Choroid plexus epithelial cell (primary cell): ENCODE measurements around the gene MPPED2.

Source experiments
- DNase-seq: peaks from one replicate; pipeline ENCODE4 v3.0.0-alpha.2; 2010; ENCODE audit warnings: low read depth
- H3K4me3 ChIP-seq: 2 replicates; pipeline ENCODE4 v1.5.1; 2011; ENCODE audit warnings: low read depth, mild to moderate bottlenecking, control low read depth, low read length, moderate library complexity
- CTCF ChIP-seq: conservative IDR thresholded peaks from 2 replicates; pipeline ENCODE4 v1.5.1; 2011; ENCODE audit warnings: low read depth, mild to moderate bottlenecking, control low read depth, inconsistent platforms, low read length, moderate library complexity

Gene MPPED2

GRCh38 chr11:30605036-30605605, 19.0 kb upstream of the MPPED2 start:
- TF ChIP-seq CTCF: no peak
- no peak for DNase-seq
- H3K4me3 ChIP-seq: no peak overlapping the region

DNA sequence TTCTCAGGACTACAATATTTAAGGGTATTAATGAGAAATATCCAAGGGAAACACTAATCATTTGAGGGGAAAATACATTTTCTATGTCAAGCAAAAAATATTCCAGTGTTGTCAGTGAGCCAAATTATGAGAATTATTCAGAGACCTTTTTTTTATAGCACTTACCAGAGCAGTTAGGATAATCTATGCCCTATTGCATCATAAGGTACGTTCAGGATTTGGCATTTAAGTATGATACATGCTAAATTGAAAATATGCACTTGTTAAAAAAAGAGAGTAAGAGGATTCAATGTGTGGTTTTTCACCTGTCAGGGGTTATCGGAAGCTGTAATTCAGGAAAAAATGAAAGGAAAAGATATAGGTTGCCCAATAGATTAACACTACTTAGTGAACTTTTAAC, 17.2 kb upstream of the MPPED2 start:
- H3K4me3 ChIP-seq: no peak overlapping the region
- no peak for DNase-seq
- TF ChIP-seq CTCF: no peak

GRCh38 chr11:30596832-30597231, 10.7 kb upstream of the MPPED2 start:
- H3K4me3 ChIP-seq: no peak overlapping the region
- TF ChIP-seq CTCF: no peak
- DNase-seq: no peak

GRCh38 chr11:30595934-30596333, 9.8 kb upstream of the MPPED2 start:
- TF ChIP-seq CTCF: no peak
- no peak for DNase-seq
- H3K4me3 ChIP-seq: no peak overlapping the region

DNA sequence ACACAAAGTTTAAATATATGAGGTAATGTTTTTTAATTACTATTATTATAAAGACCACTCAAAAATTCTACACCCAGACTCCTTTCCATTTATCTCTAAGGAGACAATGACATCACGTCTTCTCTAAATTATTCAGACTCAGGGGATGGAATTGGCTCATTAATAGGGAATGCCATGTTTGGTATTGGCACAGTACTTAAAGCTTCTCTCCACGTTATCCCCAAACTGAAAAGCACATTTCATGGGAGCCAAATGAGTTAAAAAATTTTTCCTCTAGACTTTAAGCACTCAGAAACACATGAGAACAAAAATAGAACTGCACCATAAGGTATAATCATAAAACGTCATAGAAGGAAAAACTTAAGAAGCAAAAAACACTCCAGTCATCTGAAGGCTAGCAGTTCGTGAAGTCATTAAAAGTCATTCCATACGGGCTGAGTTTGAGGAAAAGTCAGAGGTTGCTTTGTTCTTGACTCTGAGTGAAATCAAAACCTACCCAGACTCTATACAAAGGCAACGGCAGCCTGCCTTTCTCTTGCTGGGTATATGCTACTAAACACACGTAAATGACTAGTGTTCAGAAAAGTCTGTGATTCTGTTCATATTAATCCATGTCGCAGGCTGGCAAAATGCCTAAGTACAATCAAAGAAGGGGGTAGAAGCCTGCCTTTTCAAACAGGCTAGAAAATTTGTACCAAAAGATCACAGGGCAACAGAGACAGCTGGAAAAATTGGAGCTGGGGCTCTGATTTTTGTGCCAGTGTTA, 8.7 kb upstream of the MPPED2 start:
- DNase-seq: no peak
- TF ChIP-seq CTCF: no peak
- no peak overlapping the region for H3K4me3 ChIP-seq

DNA sequence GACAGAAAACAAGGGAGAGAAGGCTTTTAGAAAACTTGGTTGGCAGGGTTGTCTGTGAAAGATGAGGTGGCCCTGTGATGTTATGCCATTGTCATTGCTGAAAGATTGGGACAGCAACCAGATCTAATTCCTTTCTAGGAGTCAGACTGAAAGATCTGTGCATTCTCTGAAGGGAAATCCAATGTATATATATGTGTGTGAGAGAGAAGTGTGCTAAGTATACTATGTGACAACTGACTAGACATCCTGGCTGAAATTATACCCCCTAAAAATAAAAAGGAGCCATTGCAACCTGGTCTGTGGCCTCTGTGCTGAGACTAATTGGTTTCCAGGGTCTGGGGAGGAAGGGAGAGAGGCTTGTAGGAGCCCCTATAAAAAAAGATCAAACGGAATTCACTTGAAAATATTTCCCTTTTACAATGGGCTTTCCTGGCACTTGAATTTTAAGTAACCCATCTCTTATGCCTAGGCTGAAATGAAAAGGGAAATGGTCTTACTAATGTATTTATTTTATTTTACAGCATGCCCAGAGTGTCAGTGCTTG, 1.2 kb upstream of the MPPED2 start:
- no peak for TF ChIP-seq CTCF
- DNase-seq: no peak
- no peak overlapping the region for H3K4me3 ChIP-seq

- H3K4me3 ChIP-seq: peak overlapping the region; percentile 29
- no peak for DNase-seq
- no peak for TF ChIP-seq CTCF
These were observed 282 bp downstream of the MPPED2 start for GRCh38 chr11:30585892-30586250.
